ENCODE data around the gene SNED1.

Gene SNED1

GRCh38 chr2:240960309-240960970 is 38.0 kb upstream of the SNED1 start:
- peak; percentile 6 for DNase-seq

- no peak for DNase-seq
Measured at GRCh38 chr2:240960971-240961876, 37.2 kb upstream of the SNED1 start.

- no peak for DNase-seq
Measured at GRCh38 chr2:240961910-240962299, 36.5 kb upstream of the SNED1 start.

- no peak for DNase-seq
Measured at GRCh38 chr2:240962300-240963064, 35.9 kb upstream of the SNED1 start.

- no peak for DNase-seq
Measured at GRCh38 chr2:240963065-240963867, 35.2 kb upstream of the SNED1 start.

GRCh38 chr2:240963868-240964703 is 34.3 kb upstream of the SNED1 start:
- no peak for DNase-seq

GRCh38 chr2:240964704-240965295 is 33.6 kb upstream of the SNED1 start:
- no peak for DNase-seq

- no peak for DNase-seq
Measured at GRCh38 chr2:240965296-240965904, 33.0 kb upstream of the SNED1 start.

GRCh38 chr2:240965905-240966456 is 32.4 kb upstream of the SNED1 start:
- DNase-seq: no peak

GRCh38 chr2:240966457-240966905 is 31.9 kb upstream of the SNED1 start:
- no peak for DNase-seq

- no peak for DNase-seq
Measured at GRCh38 chr2:240966906-240967680, 31.3 kb upstream of the SNED1 start.

- no peak for DNase-seq
Measured at GRCh38 chr2:240967681-240968621, 30.5 kb upstream of the SNED1 start.

GRCh38 chr2:240968731-240969624 is 29.4 kb upstream of the SNED1 start:
- no peak for DNase-seq

- DNase-seq: no peak
Measured at GRCh38 chr2:240970104-240970503, 28.3 kb upstream of the SNED1 start.

GRCh38 chr2:240970816-240971215 is 27.6 kb upstream of the SNED1 start:
- no peak for DNase-seq

GRCh38 chr2:240972201-240972600 is 26.2 kb upstream of the SNED1 start:
- no peak for DNase-seq
